ENCODE measurements around the gene TTC3.

DNA sequence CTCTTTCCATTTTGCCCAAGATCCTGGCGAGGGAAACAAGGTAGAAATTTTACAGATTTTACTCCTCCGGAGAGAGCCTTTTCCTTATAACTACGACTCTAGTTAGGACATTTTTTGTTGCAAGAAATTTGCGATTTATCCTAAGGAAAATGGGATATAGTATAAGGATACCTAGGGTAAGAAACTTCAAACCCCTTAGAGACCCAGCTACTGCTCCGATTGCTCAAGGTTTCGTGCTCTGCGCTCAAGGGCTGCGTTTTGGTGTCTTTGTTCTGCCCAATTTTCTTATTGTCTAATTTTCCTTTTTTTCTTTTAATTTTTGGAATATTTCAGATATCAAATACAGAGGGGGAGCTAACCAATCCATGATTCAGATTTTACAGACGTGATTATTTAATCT is 1.5 kb downstream of the TTC3 start:
- TF ChIP-seq, protein P1, sequence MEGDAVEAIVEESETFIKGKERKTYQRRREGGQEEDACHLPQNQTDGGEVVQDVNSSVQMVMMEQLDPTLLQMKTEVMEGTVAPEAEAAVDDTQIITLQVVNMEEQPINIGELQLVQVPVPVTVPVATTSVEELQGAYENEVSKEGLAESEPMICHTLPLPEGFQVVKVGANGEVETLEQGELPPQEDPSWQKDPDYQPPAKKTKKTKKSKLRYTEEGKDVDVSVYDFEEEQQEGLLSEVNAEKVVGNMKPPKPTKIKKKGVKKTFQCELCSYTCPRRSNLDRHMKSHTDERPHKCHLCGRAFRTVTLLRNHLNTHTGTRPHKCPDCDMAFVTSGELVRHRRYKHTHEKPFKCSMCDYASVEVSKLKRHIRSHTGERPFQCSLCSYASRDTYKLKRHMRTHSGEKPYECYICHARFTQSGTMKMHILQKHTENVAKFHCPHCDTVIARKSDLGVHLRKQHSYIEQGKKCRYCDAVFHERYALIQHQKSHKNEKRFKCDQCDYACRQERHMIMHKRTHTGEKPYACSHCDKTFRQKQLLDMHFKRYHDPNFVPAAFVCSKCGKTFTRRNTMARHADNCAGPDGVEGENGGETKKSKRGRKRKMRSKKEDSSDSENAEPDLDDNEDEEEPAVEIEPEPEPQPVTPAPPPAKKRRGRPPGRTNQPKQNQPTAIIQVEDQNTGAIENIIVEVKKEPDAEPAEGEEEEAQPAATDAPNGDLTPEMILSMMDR (IDR thresholded peaks at IDR 0.05), result no peak
- no peak for TF ChIP-seq POLR2A (IDR thresholded peaks at IDR 0.05)

All from right lobe of liver (tissue), 4 donors.